Measurements from ENCODE around the gene EARS2. TPM values are rescaled to one million over a fixed set of nuclear protein-coding genes. Genes with fewer than 3 reads are reported as not detected.

Gene EARS2
- total and polyA plus RNA-seq, 2 of the 8 experiments (the other 6 are each of a cell fraction or from before 2014, with no cell fraction given): 47.8 to 111 TPM

GRCh38 chr16:23561586-23561985 is 4.4 kb upstream of the EARS2 start:
- no peak overlapping the region for H2BK120ac ChIP-seq (replicated peaks; ENCODE audit: low read depth, low read length)
- no peak overlapping the region for H3K18ac ChIP-seq (ENCODE audit: extremely low read depth, low read length)
- no peaks in the 10 kb centered on the region; a peak in 1 of 7 replicates for H3K4me1 ChIP-seq (replicated peaks in 1 of 4; ENCODE audit: control insufficient read depth in 3 of 4, insufficient read depth in 4 of 4, low read length in 3 of 4)
- H2BK12ac ChIP-seq (ENCODE audit: low read depth, low read length): no peak overlapping the region
- no peak overlapping the region for H2AK5ac ChIP-seq (ENCODE audit: low read depth, low read length)
- peaks cover 32 to 71% (median 64%) of the 10 kb centered on the region in 4 experiments for H3K36me3 ChIP-seq (ENCODE audit: control insufficient read depth in 2 of 4, insufficient read depth in 4 of 4, low read length in 3 of 4)
- no peaks in the 10 kb centered on the region for H3K79me1 ChIP-seq (ENCODE audit: low read depth, low read length)
- H3K27ac ChIP-seq (ENCODE audit: low read depth, low read length): no peak overlapping the region
- no peaks in the 10 kb centered on the region for H3K23me2 ChIP-seq (ENCODE audit: low read depth, low read length)
- ChIA-PET CTCF (ENCODE audit: partially characterized antibody) (interaction anchor here (0.6 to 1.2 kb wide), 3 partner anchors 35 to 60 kb away, joined by 3 to 4 read pairs (median 3); no protein-coding TSS in a partner anchor), POLR2A (ENCODE audit: partially characterized antibody) (interaction anchor here (0.7 to 1.9 kb wide), 5 partner anchors 11 to 99 kb away, joined by 3 to 4 read pairs (median 3); no protein-coding TSS in a partner anchor)
- no peak overlapping the region for H3K56ac ChIP-seq (replicated peaks; ENCODE audit: insufficient read length, low read depth, low read length)
- no peak overlapping the region for H3K4ac ChIP-seq (replicated peaks; ENCODE audit: insufficient read length, low read depth, low read length)
- H2BK20ac ChIP-seq (ENCODE audit: low read length): no peak overlapping the region
- no peak overlapping the region for H3K4me3 ChIP-seq (ENCODE audit: extremely low read depth in 1 of 4, insufficient read depth in 2 of 4, low read depth in 3 of 4, low read length in 4 of 4)
- no peak overlapping the region for H3K4me2 ChIP-seq (ENCODE audit: insufficient read depth in 1 of 2, low read depth in 2 of 2, low read length in 2 of 2)
- peaks cover 3 to 4% of the 10 kb centered on the region in 2 experiments for H4K20me1 ChIP-seq (replicated peaks in 1 of 2; ENCODE audit: control insufficient read depth in 1 of 2, insufficient read depth in 2 of 2, low read length in 2 of 2)
- H4K91ac ChIP-seq (replicated peaks; ENCODE audit: insufficient read length, low read length): no peak overlapping the region
- no peaks in the 10 kb centered on the region for H3K9me3 ChIP-seq (ENCODE audit: insufficient read depth in 2 of 2, low read depth in 1 of 2, low read length in 1 of 2)
- no peak overlapping the region for H2BK5ac ChIP-seq (ENCODE audit: low read depth, low read length)
- H3K27me3 ChIP-seq (replicated peaks in 1 of 4; ENCODE audit: control insufficient read depth in 3 of 4, extremely low read depth in 1 of 4, insufficient read depth in 3 of 4, low read length in 3 of 4): no peaks in the 10 kb centered on the region
- no peak overlapping the region for H4K8ac ChIP-seq (ENCODE audit: extremely low read depth, insufficient read depth, low read length)
- no peak overlapping the region for H3K14ac ChIP-seq (ENCODE audit: insufficient read length)
- 75% methylated on average over 5 of the region's 5 CpGs; no CpG with 5 or more reads in 1 of the 2 experiments for WGBS, 2 experiments (ENCODE audit: extremely low coverage in 1 of 2, insufficient coverage in 1 of 2, insufficient read length in 1 of 2, insufficient replicate concordance in 2 of 2, low coverage in 1 of 2, low lambda C conversion rate in 2 of 2, missing lambda C conversion rate in 1 of 2)
- no peak overlapping the region for H4K5ac ChIP-seq (ENCODE audit: insufficient read length, low read depth, low read length)
- H3K9ac ChIP-seq (replicated peaks in 1 of 4; ENCODE audit: extremely low read depth in 1 of 4, low read depth in 3 of 4, low read length in 3 of 4): no peak overlapping the region
- no peak overlapping the region for H2BK15ac ChIP-seq (ENCODE audit: low read length)
- H3K23ac ChIP-seq (ENCODE audit: insufficient read length): no peak overlapping the region
- FAIRE-seq: no peak
- DNase-seq (ENCODE audit: low read depth in 1 of 2, low spot score in 2 of 2): no peak
- no peak overlapping the region for H2AFZ ChIP-seq (ENCODE audit: low read length)
- H3K79me2 ChIP-seq (ENCODE audit: control insufficient read depth in 1 of 2, insufficient read depth in 2 of 2, low read length in 2 of 2): peaks cover 0 to 42% of the 10 kb centered on the region in 2 experiments
- no peak for TF ChIP-seq BACH1 (IDR thresholded peaks at IDR 0.05; ENCODE audit: low read length)
- no peak for TF ChIP-seq SRF (IDR thresholded peaks at IDR 0.05; ENCODE audit: low read depth, low read length)
- TF ChIP-seq HDAC2 (IDR thresholded peaks at IDR 0.05; ENCODE audit: borderline replicate concordance in 1 of 2, low read depth in 2 of 2, low read length in 2 of 2): no peak
- TF ChIP-seq HDAC6 (IDR thresholded peaks at IDR 0.05; ENCODE audit: low read depth, low read length): no peak
- TF ChIP-seq CTBP2 (IDR thresholded peaks at IDR 0.05; ENCODE audit: borderline replicate concordance, insufficient read depth, insufficient read length, low read length): no peak
- no peak for TF ChIP-seq TAF7 (optimal IDR thresholded peaks at IDR 0.05; ENCODE audit: borderline replicate concordance, low read depth, low read length)
- TF ChIP-seq SIRT6 (IDR thresholded peaks at IDR 0.05; ENCODE audit: low read length): no peak
- no peak for TF ChIP-seq POLR2A (IDR thresholded peaks at IDR 0.05; ENCODE audit: control extremely low read depth in 1 of 2, low read depth in 2 of 2, low read length in 2 of 2)
- no peak for TF ChIP-seq NANOG (IDR thresholded peaks at IDR 0.05; ENCODE audit: insufficient read depth, low read depth, low read length, poor library complexity, severe bottlenecking)
- TF ChIP-seq RBBP5 (IDR thresholded peaks at IDR 0.05; ENCODE audit: borderline replicate concordance, low read depth, low read length): no peak
- no peak for TF ChIP-seq ASH2L (IDR thresholded peaks at IDR 0.05; ENCODE audit: low read length)
- no peak for TF ChIP-seq RFX5 (IDR thresholded peaks at IDR 0.05; ENCODE audit: borderline replicate concordance, low read depth, low read length)
- TF ChIP-seq SP4 (IDR thresholded peaks at IDR 0.05; ENCODE audit: low read length): no peak
- TF ChIP-seq YY1 (IDR thresholded peaks at IDR 0.05; ENCODE audit: low read depth, low read length): no peak
- TF ChIP-seq KDM1A (IDR thresholded peaks at IDR 0.05; ENCODE audit: borderline replicate concordance, low read length): no peak
